GM19467 (cell line): ENCODE results near the gene H3-3A.

Experiments
- ATAC-seq: cut with Tn5 transposase; IDR thresholded peaks from one replicate; pipeline ENCODE4 v1.9.1; 2021; ENCODE audit warnings: mild to moderate bottlenecking, moderate library complexity; ENCODE audit not compliant: unreplicated experiment

H3-3A gene

GRCh38 chr1:226052061-226052460, 10.5 kb upstream of the H3-3A start:
- no peak for ATAC-seq

- ATAC-seq = no peak
These were observed 7.8 kb upstream of the H3-3A start for GRCh38 chr1:226054519-226055327.

GRCh38 chr1:226059709-226060108, 2.8 kb upstream of the H3-3A start:
- ATAC-seq = no peak

- no peak for ATAC-seq
These were observed 2.1 kb upstream of the H3-3A start for GRCh38 chr1:226060427-226060826.

- no peak for ATAC-seq
These were observed 1.3 kb upstream of the H3-3A start for GRCh38 chr1:226061068-226061840.

- peak; percentile 34 for ATAC-seq
These were observed 517 bp upstream of the H3-3A start for GRCh38 chr1:226061841-226062557.

GRCh38 chr1:226063224-226063976, 884 bp downstream of the H3-3A start:
- ATAC-seq = peak; percentile 15

- no peak for ATAC-seq
These were observed 1.7 kb downstream of the H3-3A start for GRCh38 chr1:226063977-226064815.

GRCh38 chr1:226064816-226065248, 2.3 kb downstream of the H3-3A start:
- no peak for ATAC-seq

- no peak for ATAC-seq
These were observed 4.0 kb downstream of the H3-3A start for GRCh38 chr1:226066415-226067078.

- ATAC-seq = no peak
These were observed 7.4 kb downstream of the H3-3A start for GRCh38 chr1:226069811-226070489.

- ATAC-seq = no peak
These were observed 9.8 kb downstream of the H3-3A start for GRCh38 chr1:226072347-226072746.

GRCh38 chr1:226073184-226073950, 10.9 kb downstream of the H3-3A start:
- no peak for ATAC-seq

- no peak for ATAC-seq
These were observed 11.5 kb downstream of the H3-3A start for GRCh38 chr1:226074046-226074445.

GRCh38 chr1:226076378-226076777, 13.9 kb downstream of the H3-3A start:
- no peak for ATAC-seq

GRCh38 chr1:226078374-226078773, 15.9 kb downstream of the H3-3A start:
- no peak for ATAC-seq

- ATAC-seq = no peak
These were observed 20.0 kb downstream of the H3-3A start for GRCh38 chr1:226082587-226082917.

- ATAC-seq = peak; percentile 17
These were observed 20.4 kb downstream of the H3-3A start for GRCh38 chr1:226082959-226083301.
